ENCODE measurements around the gene CREB3L4.

Gene CREB3L4

GRCh38 chr1:153960206-153960605 is 7.5 kb upstream of the CREB3L4 start:
- H3K27me3 ChIP-seq (ENCODE audit: low read depth, low read length) = no peaks in the 10 kb centered on the region
- peaks cover 15% of the 10 kb centered on the region for H4K20me1 ChIP-seq (ENCODE audit: insufficient read depth, low read length)
- H3K79me2 ChIP-seq (ENCODE audit: low read length) = peaks cover 70% of the 10 kb centered on the region
- H2AFZ ChIP-seq (ENCODE audit: low read depth, low read length) = no peak overlapping the region
- TF ChIP-seq EZH2phosphoT487 (IDR thresholded peaks at IDR 0.05; ENCODE audit: low read depth) (no peak), CTCF (IDR thresholded peaks at IDR 0.05; ENCODE audit: low read depth, low read length) (no peak)
- no peaks in the 10 kb centered on the region for H3K9me3 ChIP-seq (ENCODE audit: insufficient read depth, low read length)
- H3K4me2 ChIP-seq (ENCODE audit: low read length) = no peak overlapping the region
- peaks cover 41% of the 10 kb centered on the region for H3K36me3 ChIP-seq (replicated peaks; ENCODE audit: low read depth, low read length)
- no peak overlapping the region for H3K4me3 ChIP-seq (ENCODE audit: low read length)
- H3K27ac ChIP-seq (ENCODE audit: low read length) = no peak overlapping the region
- H3K4me1 ChIP-seq (ENCODE audit: low read length) = peaks cover 41% of the 10 kb centered on the region
- H3K9ac ChIP-seq (ENCODE audit: low read length) = no peak overlapping the region

GRCh38 chr1:153961421-153961820 is 6.3 kb upstream of the CREB3L4 start:
- peaks cover 38% of the 10 kb centered on the region for H3K36me3 ChIP-seq (replicated peaks; ENCODE audit: low read depth, low read length)
- peak overlapping the region; percentile 99 for H3K9ac ChIP-seq (ENCODE audit: low read length)
- H2AFZ ChIP-seq (ENCODE audit: low read depth, low read length) = no peak overlapping the region
- H3K79me2 ChIP-seq (ENCODE audit: low read length) = peaks cover 70% of the 10 kb centered on the region
- peak overlapping the region; percentile 92 for H3K4me3 ChIP-seq (ENCODE audit: low read length)
- H3K4me1 ChIP-seq (ENCODE audit: low read length) = peaks cover 39% of the 10 kb centered on the region
- H3K27ac ChIP-seq (ENCODE audit: low read length) = peak overlapping the region; percentile 77
- H4K20me1 ChIP-seq (ENCODE audit: insufficient read depth, low read length) = peaks cover 5% of the 10 kb centered on the region
- no peaks in the 10 kb centered on the region for H3K9me3 ChIP-seq (ENCODE audit: insufficient read depth, low read length)
- peak overlapping the region; percentile 95 for H3K4me2 ChIP-seq (ENCODE audit: low read length)
- H3K27me3 ChIP-seq (ENCODE audit: low read depth, low read length) = no peaks in the 10 kb centered on the region
- TF ChIP-seq EZH2phosphoT487 (IDR thresholded peaks at IDR 0.05; ENCODE audit: low read depth) (no peak), CTCF (IDR thresholded peaks at IDR 0.05; ENCODE audit: low read depth, low read length) (no peak)

GRCh38 chr1:153962088-153963029 is 5.3 kb upstream of the CREB3L4 start:
- no peaks in the 10 kb centered on the region for H4K20me1 ChIP-seq (ENCODE audit: insufficient read depth, low read length)
- H3K9ac ChIP-seq (ENCODE audit: low read length) = peak overlapping the region; percentile 99
- H3K4me3 ChIP-seq (ENCODE audit: low read length) = peak overlapping the region; percentile 92
- H3K36me3 ChIP-seq (replicated peaks; ENCODE audit: low read depth, low read length) = peaks cover 28% of the 10 kb centered on the region
- H3K9me3 ChIP-seq (ENCODE audit: insufficient read depth, low read length) = no peaks in the 10 kb centered on the region
- H3K27me3 ChIP-seq (ENCODE audit: low read depth, low read length) = no peaks in the 10 kb centered on the region
- H2AFZ ChIP-seq (ENCODE audit: low read depth, low read length) = no peak overlapping the region
- TF ChIP-seq EZH2phosphoT487 (IDR thresholded peaks at IDR 0.05; ENCODE audit: low read depth) (no peak), CTCF (IDR thresholded peaks at IDR 0.05; ENCODE audit: low read depth, low read length) (peak; percentile 14; the same call in 1 of the 2 replicates)
- H3K4me1 ChIP-seq (ENCODE audit: low read length) = peaks cover 36% of the 10 kb centered on the region
- H3K79me2 ChIP-seq (ENCODE audit: low read length) = peaks cover 67% of the 10 kb centered on the region
- H3K27ac ChIP-seq (ENCODE audit: low read length) = peak overlapping the region; percentile 77
- peak overlapping the region; percentile 95 for H3K4me2 ChIP-seq (ENCODE audit: low read length)

GRCh38 chr1:153963030-153963849 is 4.5 kb upstream of the CREB3L4 start, which contains the start of gene SLC39A1:
Gene SLC39A1 (minus strand): TSS chr1:153963537. CDS start chr1:153962715, 822 bp downstream.
- H3K9ac ChIP-seq (ENCODE audit: low read length) = peak within 1 kb of the TSS; percentile 99
- TF ChIP-seq EZH2phosphoT487 (IDR thresholded peaks at IDR 0.05; ENCODE audit: low read depth) (no peak), CTCF (IDR thresholded peaks at IDR 0.05; ENCODE audit: low read depth, low read length) (no peak)
- H3K27me3 ChIP-seq (ENCODE audit: low read depth, low read length) = no peaks in the 10 kb centered on the region
- H3K4me3 ChIP-seq (ENCODE audit: low read length) = peak within 1 kb of the TSS; percentile 92
- no peaks in the 10 kb centered on the region for H3K9me3 ChIP-seq (ENCODE audit: insufficient read depth, low read length)
- H3K27ac ChIP-seq (ENCODE audit: low read length) = peak within 1 kb of the TSS; percentile 77
- no peaks in the 10 kb centered on the region for H4K20me1 ChIP-seq (ENCODE audit: insufficient read depth, low read length)
- H3K36me3 ChIP-seq (replicated peaks; ENCODE audit: low read depth, low read length) = peaks cover 27% of the 10 kb centered on the region
- peaks cover 58% of the 10 kb centered on the region for H3K79me2 ChIP-seq (ENCODE audit: low read length)
- H3K4me1 ChIP-seq (ENCODE audit: low read length) = peaks cover 40% of the 10 kb centered on the region
- H3K4me2 ChIP-seq (ENCODE audit: low read length) = peak within 1 kb of the TSS; percentile 95
- peak within 1 kb of the TSS; percentile 45; the same call in 1 of the 2 replicates for H2AFZ ChIP-seq (ENCODE audit: low read depth, low read length)

Measured in OCI-LY3 (cell line).